Endothelial cell (in vitro differentiated cells): ENCODE results near the gene RSPH3. TPM values are rescaled to one million over a fixed set of nuclear protein-coding genes. Genes with fewer than 3 reads are reported as not detected.

ENCODE experiments used
- DNase-seq: peaks from one replicate; pipeline ENCODE4 v3.0.0; 2021; ENCODE audit warnings: low spot score
- H3K27ac Mint-ChIP-seq: one replicate; pipeline ENCODE4 v1.8.0; 2021; ENCODE audit warnings: mixed read lengths, inconsistent platforms; ENCODE audit not compliant: unreplicated experiment
- H3K27me3 Mint-ChIP-seq: one replicate; pipeline ENCODE4 v1.8.0; 2021; ENCODE audit warnings: mild to moderate bottlenecking, moderate library complexity, mixed read lengths, inconsistent platforms; ENCODE audit not compliant: unreplicated experiment
- H3K36me3 Mint-ChIP-seq: one replicate; pipeline ENCODE4 v1.8.0; 2021; ENCODE audit warnings: mild to moderate bottlenecking, low read depth, mixed read lengths, inconsistent platforms; ENCODE audit not compliant: unreplicated experiment
- H3K4me1 Mint-ChIP-seq: one replicate; pipeline ENCODE4 v1.8.0; 2021; ENCODE audit warnings: mild to moderate bottlenecking, mixed read lengths, inconsistent platforms; ENCODE audit not compliant: unreplicated experiment
- H3K4me3 Mint-ChIP-seq: one replicate; pipeline ENCODE4 v1.8.0; 2021; ENCODE audit warnings: mild to moderate bottlenecking, mixed read lengths, inconsistent platforms; ENCODE audit not compliant: unreplicated experiment
- H3K9me3 Mint-ChIP-seq: one replicate; pipeline ENCODE4 v1.8.0; 2021; ENCODE audit warnings: mixed read lengths, inconsistent platforms; ENCODE audit not compliant: unreplicated experiment
- CTCF ChIP-seq: fragments of 200-600 bp; sonication (generic); IDR thresholded peaks from one replicate; pipeline ENCODE4 v1.5.0; 2021; ENCODE audit warnings: antibody characterized with exemption; ENCODE audit not compliant: unreplicated experiment
- total RNA-seq: library from RNA; stranded (reverse); fragmentation: NEBNext Ultra II Directional; extraction: Animal tissue kit (Norgen Biotek cat#: 25700); gene quantifications from one replicate; pipeline ENCODE4 v1.2.1, GENCODE V29; 2021; ENCODE audit not compliant: unreplicated experiment

The RSPH3 gene
- total RNA-seq, 1 donor from 2014 or later: 4.4 TPM

- Mint-ChIP-seq H3K4me1 (peaks cover 11% of the 10 kb centered on the region), H3K9me3 (no peaks in the 10 kb centered on the region)
Observed at GRCh38 chr6:158943380-158944032, 56.5 kb downstream of the RSPH3 start.

DNA sequence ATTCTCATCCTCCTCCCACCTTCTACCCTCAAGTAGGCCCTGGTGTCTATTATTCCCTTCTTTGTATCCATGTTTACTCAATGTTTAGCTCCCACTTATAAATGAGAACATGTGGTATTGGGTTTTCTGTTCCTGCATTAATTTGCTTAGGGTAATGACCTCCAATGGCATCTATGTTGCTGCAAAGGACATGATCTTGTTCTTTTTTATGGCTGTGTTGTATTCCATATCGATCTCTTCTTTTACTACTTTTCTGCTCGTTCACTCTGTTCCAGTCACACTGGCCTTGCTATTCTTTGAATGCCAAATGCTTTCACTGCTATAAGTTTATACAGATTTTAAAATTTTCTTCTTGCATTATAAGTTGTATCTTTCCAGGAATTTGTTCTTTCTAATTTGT is 57.7 kb downstream of the RSPH3 start:
- TF ChIP-seq CTCF: no peak
- no peak overlapping the region for H3K4me3 Mint-ChIP-seq
- H3K27me3 Mint-ChIP-seq: peaks cover 4% of the 10 kb centered on the region
- DNase-seq: no peak
- H3K4me1 Mint-ChIP-seq: peaks cover 18% of the 10 kb centered on the region
- H3K36me3 Mint-ChIP-seq: peaks cover 3% of the 10 kb centered on the region
- H3K27ac Mint-ChIP-seq: no peak overlapping the region
- H3K9me3 Mint-ChIP-seq: no peaks in the 10 kb centered on the region

More at GRCh38 chr6:158943380-158944032, 56.5 kb downstream of the RSPH3 start:
- Mint-ChIP-seq H3K36me3 (peaks cover 3% of the 10 kb centered on the region), H3K4me3 (no peak overlapping the region), H3K27me3 (peaks cover 3% of the 10 kb centered on the region), H3K27ac (no peak overlapping the region)
- no peak for DNase-seq
- TF ChIP-seq CTCF: no peak

DNA sequence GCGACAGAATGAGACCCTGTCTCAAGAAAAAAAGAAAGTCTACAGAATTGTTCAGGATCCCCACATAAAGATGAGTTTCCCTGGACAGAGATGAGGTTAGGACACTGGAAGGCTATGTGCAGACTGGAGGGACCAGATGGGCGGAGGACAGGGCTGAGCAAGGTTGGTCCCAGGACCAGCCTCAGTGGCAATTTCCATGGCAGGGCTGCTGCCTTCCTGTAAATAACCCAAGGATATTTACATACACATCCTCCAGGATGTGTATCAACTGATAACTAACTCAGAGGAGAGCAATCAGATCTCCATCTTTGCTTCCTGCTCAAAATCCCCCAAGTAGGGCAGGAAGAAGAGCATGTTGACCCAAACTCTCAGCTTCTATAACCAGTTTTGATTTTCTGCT is 58.8 kb downstream of the RSPH3 start:
- Mint-ChIP-seq H3K4me1 (peaks cover 24% of the 10 kb centered on the region), H3K27me3 (peaks cover 4% of the 10 kb centered on the region), H3K9me3 (no peaks in the 10 kb centered on the region), H3K4me3 (no peak overlapping the region), H3K27ac (peak overlapping the region; percentile 36), H3K36me3 (peaks cover 3% of the 10 kb centered on the region)
- TF ChIP-seq CTCF: no peak
- no peak for DNase-seq

- H3K4me1 Mint-ChIP-seq: peaks cover 24% of the 10 kb centered on the region
- H3K36me3 Mint-ChIP-seq: peaks cover 3% of the 10 kb centered on the region
- no peak for TF ChIP-seq CTCF
- DNase-seq: no peak
- H3K9me3 Mint-ChIP-seq: no peaks in the 10 kb centered on the region
- peak overlapping the region; percentile 77 for H3K4me3 Mint-ChIP-seq
- peaks cover 6% of the 10 kb centered on the region for H3K27me3 Mint-ChIP-seq
- peak overlapping the region; percentile 59 for H3K27ac Mint-ChIP-seq
Observed at GRCh38 chr6:158939255-158940159, 60.5 kb downstream of the RSPH3 start.
